ENCODE results near the gene GALNT9. TPM values are rescaled to one million over a fixed set of nuclear protein-coding genes. Genes with fewer than 3 reads are reported as not detected.

The GALNT9 gene
- polyA plus RNA-seq, 1 of the 3 experiments (the other 2 are of a cell fraction) = not detected

DNA sequence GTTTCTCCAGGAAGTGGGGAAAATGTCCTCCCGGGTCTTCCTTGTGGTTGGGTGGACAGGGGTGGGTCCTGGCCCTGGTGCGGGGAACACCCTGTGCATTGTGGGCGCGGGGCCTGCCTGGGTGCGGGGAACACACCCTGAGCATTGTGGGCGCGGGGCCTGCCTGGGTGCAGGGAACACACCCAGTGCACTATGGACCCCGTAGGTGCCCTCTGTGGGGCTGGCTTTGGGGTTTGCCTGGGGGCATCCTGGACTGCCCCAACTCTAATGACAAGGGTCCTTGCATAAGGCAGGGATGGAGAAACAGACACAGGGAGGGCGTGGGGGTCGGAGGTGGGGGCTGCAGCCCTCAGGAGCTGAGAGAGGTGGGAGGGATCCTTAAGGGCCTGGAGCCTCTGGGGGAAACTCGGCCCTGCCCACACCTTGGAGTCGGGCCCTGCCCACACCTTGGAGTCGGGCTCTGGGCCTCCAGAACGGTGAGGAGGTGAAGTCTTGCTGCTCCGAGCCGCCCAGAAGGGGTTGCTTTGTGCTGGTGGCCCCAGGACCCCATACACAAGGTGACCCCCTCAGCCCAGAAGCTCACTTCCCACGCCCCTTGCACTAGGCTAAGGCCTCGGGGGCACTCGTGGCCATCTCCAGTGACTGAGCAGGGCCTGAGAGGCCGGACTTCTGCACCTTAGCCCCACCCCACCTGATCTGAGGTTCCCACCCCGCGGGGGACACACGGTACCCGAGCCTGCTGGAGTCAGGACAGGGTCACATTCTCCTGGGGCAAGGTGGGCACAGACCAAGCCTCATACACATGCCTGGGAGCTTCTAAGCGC, 69.3 kb downstream of the GALNT9 start (continued):
- TF ChIP-seq, protein P1, sequence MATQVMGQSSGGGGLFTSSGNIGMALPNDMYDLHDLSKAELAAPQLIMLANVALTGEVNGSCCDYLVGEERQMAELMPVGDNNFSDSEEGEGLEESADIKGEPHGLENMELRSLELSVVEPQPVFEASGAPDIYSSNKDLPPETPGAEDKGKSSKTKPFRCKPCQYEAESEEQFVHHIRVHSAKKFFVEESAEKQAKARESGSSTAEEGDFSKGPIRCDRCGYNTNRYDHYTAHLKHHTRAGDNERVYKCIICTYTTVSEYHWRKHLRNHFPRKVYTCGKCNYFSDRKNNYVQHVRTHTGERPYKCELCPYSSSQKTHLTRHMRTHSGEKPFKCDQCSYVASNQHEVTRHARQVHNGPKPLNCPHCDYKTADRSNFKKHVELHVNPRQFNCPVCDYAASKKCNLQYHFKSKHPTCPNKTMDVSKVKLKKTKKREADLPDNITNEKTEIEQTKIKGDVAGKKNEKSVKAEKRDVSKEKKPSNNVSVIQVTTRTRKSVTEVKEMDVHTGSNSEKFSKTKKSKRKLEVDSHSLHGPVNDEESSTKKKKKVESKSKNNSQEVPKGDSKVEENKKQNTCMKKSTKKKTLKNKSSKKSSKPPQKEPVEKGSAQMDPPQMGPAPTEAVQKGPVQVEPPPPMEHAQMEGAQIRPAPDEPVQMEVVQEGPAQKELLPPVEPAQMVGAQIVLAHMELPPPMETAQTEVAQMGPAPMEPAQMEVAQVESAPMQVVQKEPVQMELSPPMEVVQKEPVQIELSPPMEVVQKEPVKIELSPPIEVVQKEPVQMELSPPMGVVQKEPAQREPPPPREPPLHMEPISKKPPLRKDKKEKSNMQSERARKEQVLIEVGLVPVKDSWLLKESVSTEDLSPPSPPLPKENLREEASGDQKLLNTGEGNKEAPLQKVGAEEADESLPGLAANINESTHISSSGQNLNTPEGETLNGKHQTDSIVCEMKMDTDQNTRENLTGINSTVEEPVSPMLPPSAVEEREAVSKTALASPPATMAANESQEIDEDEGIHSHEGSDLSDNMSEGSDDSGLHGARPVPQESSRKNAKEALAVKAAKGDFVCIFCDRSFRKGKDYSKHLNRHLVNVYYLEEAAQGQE (IDR thresholded peaks at IDR 0.05; ENCODE audit: low read depth, low read length) = no peak

DNA sequence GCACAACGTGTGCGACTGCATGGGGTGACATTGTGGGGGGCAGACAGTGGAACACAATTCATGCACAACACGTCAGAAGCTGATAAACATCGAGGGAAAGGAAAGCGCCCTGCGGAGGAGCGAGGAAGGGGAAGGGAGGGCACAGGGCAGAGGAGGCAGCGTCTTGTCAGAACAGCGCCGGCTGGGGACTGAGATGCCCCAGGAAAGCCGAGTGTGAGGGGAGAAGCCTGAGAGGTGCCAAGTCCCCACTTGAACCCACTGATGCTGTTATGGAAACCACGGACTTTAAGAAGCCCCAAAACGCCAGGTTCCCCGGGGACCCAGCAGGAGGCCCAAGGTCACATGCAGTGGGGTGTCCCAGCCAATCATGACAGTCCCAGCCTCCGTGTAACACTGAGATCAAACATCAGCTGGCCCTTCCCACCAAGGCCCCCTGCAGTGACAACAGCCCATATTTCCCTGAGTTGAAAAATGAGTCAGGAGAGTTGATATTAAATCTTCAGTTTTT, 70.0 kb downstream of the GALNT9 start:
- Histone ChIP-seq H3K4me2 (no peak overlapping the region), H3K27ac (ENCODE audit: low read depth in 2 of 2, low read length in 1 of 2) (no peak overlapping the region), H4K20me1 (ENCODE audit: insufficient read depth) (no peaks in the 10 kb centered on the region), H3K9me3 (no peaks in the 10 kb centered on the region), H3K4me3 (ENCODE audit: low read depth in 2 of 2, low read length in 1 of 2) (no peak overlapping the region), H3K4me1 (ENCODE audit: control insufficient read depth in 1 of 2, insufficient read depth in 2 of 2, low read depth in 1 of 2, low read length in 1 of 2) (peaks cover 0 to 3% of the 10 kb centered on the region in 2 experiments; a peak in 1 of 4 replicates), H3K9me2 (no peaks in the 10 kb centered on the region), H3K9ac (no peak overlapping the region), H3F3A (replicated peaks; ENCODE audit: insufficient read depth) (no peaks in the 10 kb centered on the region), H2AFZ (ENCODE audit: low read depth) (no peak overlapping the region), H3K27me3 (ENCODE audit: insufficient read depth) (peaks cover 77% of the 10 kb centered on the region), H3K79me2 (ENCODE audit: insufficient read depth) (no peaks in the 10 kb centered on the region), H3K36me3 (replicated peaks in 1 of 2; ENCODE audit: control insufficient read depth in 1 of 2, insufficient read depth in 2 of 2, low read length in 1 of 2) (no peaks in the 10 kb centered on the region)
- no peak for TF ChIP-seq RAD21 (IDR thresholded peaks at IDR 0.05; ENCODE audit: low read length)
- WGBS (ENCODE audit: low lambda C conversion rate) = 33% methylated on average over 13 of the region's 15 CpGs
- ChIA-PET POLR2A (no interaction called here), CTCF (interaction anchor here (0.8 kb wide), 1 partner anchor 154 kb away, joined by 4 read pairs; no protein-coding TSS in a partner anchor)
- no peak for DNase-seq

DNA sequence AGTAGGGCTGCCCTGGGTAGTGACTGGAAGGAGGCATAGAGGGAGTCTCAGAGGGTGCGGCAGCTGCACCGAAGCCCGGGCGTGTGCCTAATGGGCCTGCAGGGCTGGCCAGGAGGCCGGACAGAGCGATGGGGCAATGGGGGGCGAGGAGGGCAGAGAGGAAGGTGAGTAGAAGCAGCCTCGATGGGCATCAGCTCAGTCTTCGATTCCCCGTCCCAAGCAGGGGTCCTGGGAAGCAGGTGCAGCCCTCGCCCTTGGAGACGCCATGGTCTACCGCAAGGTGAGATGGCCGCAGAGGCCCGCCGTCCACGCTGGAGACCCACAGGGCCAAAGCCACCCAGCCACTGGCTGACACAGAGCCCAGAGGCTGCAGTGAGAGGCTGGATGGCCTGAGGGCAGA, 70.8 kb downstream of the GALNT9 start:
- no peak overlapping the region for H3K4me3 ChIP-seq (ENCODE audit: low read depth in 2 of 2, low read length in 1 of 2)
- H3K27ac ChIP-seq (ENCODE audit: low read depth in 2 of 2, low read length in 1 of 2) = no peak overlapping the region
- H2AFZ ChIP-seq (ENCODE audit: low read depth) = no peak overlapping the region
- ChIA-PET CTCF (no interaction called here), POLR2A (no interaction called here)
- no peak overlapping the region for H3K9ac ChIP-seq
- peaks cover 0 to 3% of the 10 kb centered on the region in 2 experiments; a peak in 1 of 4 replicates for H3K4me1 ChIP-seq (ENCODE audit: control insufficient read depth in 1 of 2, insufficient read depth in 2 of 2, low read depth in 1 of 2, low read length in 1 of 2)
- no peaks in the 10 kb centered on the region for H3F3A ChIP-seq (replicated peaks; ENCODE audit: insufficient read depth)
- H4K20me1 ChIP-seq (ENCODE audit: insufficient read depth) = no peaks in the 10 kb centered on the region
- no peaks in the 10 kb centered on the region for H3K9me3 ChIP-seq
- H3K4me2 ChIP-seq = no peak overlapping the region
- no peaks in the 10 kb centered on the region for H3K9me2 ChIP-seq
- H3K79me2 ChIP-seq (ENCODE audit: insufficient read depth) = no peaks in the 10 kb centered on the region
- 32% methylated on average over 17 of the region's 17 CpGs for WGBS (ENCODE audit: low lambda C conversion rate)
- DNase-seq = no peak
- TF ChIP-seq SMC3 (IDR thresholded peaks at IDR 0.05; ENCODE audit: low read depth, low read length) (no peak), GATA2 (CRISPR knock-in tag; IDR thresholded peaks at IDR 0.05) (no peak), RCOR1 (IDR thresholded peaks at IDR 0.05; ENCODE audit: low read length) (no peak), FOSL2 (IDR thresholded peaks at IDR 0.05; ENCODE audit: borderline replicate concordance, low read depth) (no peak), RAD21 (IDR thresholded peaks at IDR 0.05; ENCODE audit: low read length) (no peak), RFX5 (IDR thresholded peaks at IDR 0.05; ENCODE audit: low read length) (no peak), JUND (IDR thresholded peaks at IDR 0.05) (no peak)
- TF ChIP-seq, protein P2, sequence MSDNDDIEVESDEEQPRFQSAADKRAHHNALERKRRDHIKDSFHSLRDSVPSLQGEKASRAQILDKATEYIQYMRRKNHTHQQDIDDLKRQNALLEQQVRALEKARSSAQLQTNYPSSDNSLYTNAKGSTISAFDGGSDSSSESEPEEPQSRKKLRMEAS (IDR thresholded peaks at IDR 0.05; ENCODE audit: low read depth) = no peak
- TF ChIP-seq, protein P3, sequence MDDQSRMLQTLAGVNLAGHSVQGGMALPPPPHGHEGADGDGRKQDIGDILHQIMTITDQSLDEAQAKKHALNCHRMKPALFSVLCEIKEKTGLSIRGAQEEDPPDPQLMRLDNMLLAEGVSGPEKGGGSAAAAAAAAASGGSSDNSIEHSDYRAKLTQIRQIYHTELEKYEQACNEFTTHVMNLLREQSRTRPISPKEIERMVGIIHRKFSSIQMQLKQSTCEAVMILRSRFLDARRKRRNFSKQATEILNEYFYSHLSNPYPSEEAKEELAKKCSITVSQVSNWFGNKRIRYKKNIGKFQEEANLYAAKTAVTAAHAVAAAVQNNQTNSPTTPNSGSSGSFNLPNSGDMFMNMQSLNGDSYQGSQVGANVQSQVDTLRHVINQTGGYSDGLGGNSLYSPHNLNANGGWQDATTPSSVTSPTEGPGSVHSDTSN (IDR thresholded peaks at IDR 0.05) = no peak
- no peaks in the 10 kb centered on the region for H3K36me3 ChIP-seq (replicated peaks in 1 of 2; ENCODE audit: control insufficient read depth in 1 of 2, insufficient read depth in 2 of 2, low read length in 1 of 2)
- peaks cover 77% of the 10 kb centered on the region for H3K27me3 ChIP-seq (ENCODE audit: insufficient read depth)

Measured in SK-N-SH (cell line).